HCT116 (cell line): ENCODE results near the gene SP110.

Experiments used
- CTCF ChIP-seq, 3 experiments: fragments of 200-600 bp in 1 of 3; sonication (generic) in 1 of 3; IDR thresholded peaks in 2 of 3; conservative IDR thresholded peaks in 1 of 3; 2 replicates each; pipeline ENCODE4 v1.5.1; 2012 to 2017; ENCODE audit warnings: low read depth in 2 of 3, low read length in 2 of 3, antibody characterized with exemption in 1 of 3, borderline replicate concordance in 1 of 3, control low read depth in 1 of 3, mild to moderate bottlenecking in 1 of 3, mixed read lengths in 1 of 3, mixed run types in 1 of 3, moderate library complexity in 1 of 3; ENCODE audit not compliant: insufficient read depth in 1 of 3
- RAD21 ChIP-seq: IDR thresholded peaks from 2 replicates; pipeline ENCODE4 v1.6.1; 2012; ENCODE audit warnings: low read depth, mild to moderate bottlenecking

DNA sequence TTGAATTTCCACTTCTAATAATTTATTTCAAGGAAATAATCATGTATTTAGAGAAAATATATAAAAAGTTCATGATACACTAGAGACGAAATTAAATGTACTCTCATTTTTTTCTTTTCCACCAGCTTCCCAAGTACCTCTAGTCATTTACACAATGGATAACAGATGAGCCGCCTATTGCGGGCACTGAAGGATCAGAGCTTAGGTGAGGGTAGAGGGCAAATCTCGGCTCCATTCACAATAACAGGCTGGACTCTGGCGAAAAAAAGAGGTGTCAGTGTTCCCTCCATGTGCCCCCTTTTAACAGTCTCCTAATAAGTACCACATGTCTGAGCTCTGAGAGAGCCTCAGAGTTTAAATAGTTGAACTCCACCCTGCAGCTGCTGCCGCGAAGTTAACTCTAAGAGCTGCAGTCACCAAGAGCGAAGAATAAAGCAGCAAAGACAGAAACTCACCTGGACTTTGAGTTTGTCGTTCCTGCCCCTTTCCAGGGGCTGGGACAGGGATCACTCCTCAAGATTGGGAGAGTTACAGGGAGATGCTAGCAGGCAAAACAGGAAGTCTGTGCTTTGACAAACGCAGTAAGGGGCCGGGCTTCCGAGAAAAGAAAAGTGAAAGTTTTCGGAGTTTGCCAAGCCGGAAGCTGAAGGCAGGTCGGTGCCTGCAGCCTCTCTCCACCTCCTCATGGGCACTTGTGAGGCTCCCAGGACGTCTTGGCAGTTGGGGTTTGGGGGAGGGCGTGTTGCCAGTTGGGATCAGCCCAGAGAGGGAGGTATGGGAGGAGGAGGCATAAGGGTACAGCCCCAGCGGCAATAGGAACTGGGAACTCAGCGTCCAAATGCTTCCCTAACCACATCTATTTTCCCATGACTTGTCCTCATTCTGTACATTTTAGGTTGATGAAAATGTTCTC is at the start of gene SP110:
- no peak for TF ChIP-seq RAD21
- no peak for TF ChIP-seq CTCF (IDR thresholded peaks at IDR 0.05 in 2 of 3, conservative IDR thresholded peaks at IDR 0.05 in 1 of 3; ENCODE audit: borderline replicate concordance in 1 of 3, insufficient read depth in 1 of 3, low read depth in 2 of 3, low read length in 2 of 3)
